HG02840 (cell line): ENCODE data around the gene ZNF764.
"Not testable (repeated sequence)": the region's sequence is repeated elsewhere in the genome, so short reads cannot be mapped to it uniquely, and the experiment has no call there.

Source experiments
- ATAC-seq: cut with Tn5 transposase; IDR thresholded peaks from one replicate; pipeline ENCODE4 v1.9.1; 2021; ENCODE audit warnings: mild to moderate bottlenecking, moderate library complexity, moderate number of reproducible peaks; ENCODE audit not compliant: unreplicated experiment, low FRiP score

ZNF764 gene

GRCh38 chr16:30551781-30552180 is 6.4 kb downstream of the ZNF764 start:
- no peak for ATAC-seq

- ATAC-seq = no peak
Measured at GRCh38 chr16:30548416-30549253, 9.5 kb downstream of the ZNF764 start.

- ATAC-seq = no peak
Measured at GRCh38 chr16:30546115-30546514, 12.1 kb downstream of the ZNF764 start.

GRCh38 chr16:30543067-30543466 is 15.1 kb downstream of the ZNF764 start:
- no peak for ATAC-seq

GRCh38 chr16:30541502-30542329 is 16.5 kb downstream of the ZNF764 start:
- no peak for ATAC-seq

- ATAC-seq = not testable (repeated sequence)
Measured at GRCh38 chr16:30540916-30541464, 17.2 kb downstream of the ZNF764 start.

GRCh38 chr16:30539986-30540526 is 18.1 kb downstream of the ZNF764 start:
- not testable (repeated sequence) for ATAC-seq

GRCh38 chr16:30539000-30539964 is 18.9 kb downstream of the ZNF764 start:
- ATAC-seq = no peak

GRCh38 chr16:30536391-30537024 is 21.7 kb downstream of the ZNF764 start:
- not testable (repeated sequence) for ATAC-seq

GRCh38 chr16:30535777-30536190 is 22.4 kb downstream of the ZNF764 start:
- no peak for ATAC-seq

- peak; percentile 5 for ATAC-seq
Measured at GRCh38 chr16:30535106-30535776, 22.9 kb downstream of the ZNF764 start.

- ATAC-seq = peak; percentile 60
Measured at GRCh38 chr16:30534368-30535105, 23.6 kb downstream of the ZNF764 start, which contains the start of gene ZNF747. ZNF747 (minus strand) TSS chr16:30534858; CDS start chr16:30534679, 179 bp downstream.

- peak; percentile 18 for ATAC-seq
Measured at GRCh38 chr16:30533748-30534367, 24.3 kb downstream of the ZNF764 start.

- ATAC-seq = no peak
Measured at GRCh38 chr16:30533146-30533522, 25.0 kb downstream of the ZNF764 start.

GRCh38 chr16:30532285-30533145 is 25.7 kb downstream of the ZNF764 start:
- ATAC-seq = no peak

- ATAC-seq = no peak
Measured at GRCh38 chr16:30530163-30531037, 27.8 kb downstream of the ZNF764 start.
